ENCODE measurements around the gene KAT2A. TPM values are rescaled to one million over a fixed set of nuclear protein-coding genes. Genes with fewer than 3 reads are reported as not detected.

The KAT2A gene
- total RNA-seq, 1 donor from 2014 or later = 86.2 TPM

DNA sequence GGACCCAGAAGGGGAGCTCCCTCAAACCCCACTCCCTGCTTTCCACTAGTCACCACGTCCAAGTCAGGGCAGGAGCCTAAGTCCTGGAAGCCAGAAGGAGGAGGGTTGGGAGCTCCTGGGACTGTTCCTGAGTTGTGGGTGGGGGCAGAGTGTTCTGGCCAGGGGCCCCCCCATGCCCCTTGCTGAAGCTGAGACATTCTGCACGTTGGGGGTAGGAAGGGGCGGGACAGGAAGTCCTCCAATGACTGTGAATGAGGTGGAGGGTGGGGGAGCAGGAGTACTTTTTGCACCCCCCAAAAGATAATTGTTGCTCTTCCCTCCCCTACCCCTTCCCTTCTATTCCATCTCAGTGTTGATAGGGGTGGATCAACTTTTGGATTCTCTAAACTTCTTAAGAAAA lies 49.4 kb downstream of the KAT2A start:
- TF ChIP-seq, protein P1, sequence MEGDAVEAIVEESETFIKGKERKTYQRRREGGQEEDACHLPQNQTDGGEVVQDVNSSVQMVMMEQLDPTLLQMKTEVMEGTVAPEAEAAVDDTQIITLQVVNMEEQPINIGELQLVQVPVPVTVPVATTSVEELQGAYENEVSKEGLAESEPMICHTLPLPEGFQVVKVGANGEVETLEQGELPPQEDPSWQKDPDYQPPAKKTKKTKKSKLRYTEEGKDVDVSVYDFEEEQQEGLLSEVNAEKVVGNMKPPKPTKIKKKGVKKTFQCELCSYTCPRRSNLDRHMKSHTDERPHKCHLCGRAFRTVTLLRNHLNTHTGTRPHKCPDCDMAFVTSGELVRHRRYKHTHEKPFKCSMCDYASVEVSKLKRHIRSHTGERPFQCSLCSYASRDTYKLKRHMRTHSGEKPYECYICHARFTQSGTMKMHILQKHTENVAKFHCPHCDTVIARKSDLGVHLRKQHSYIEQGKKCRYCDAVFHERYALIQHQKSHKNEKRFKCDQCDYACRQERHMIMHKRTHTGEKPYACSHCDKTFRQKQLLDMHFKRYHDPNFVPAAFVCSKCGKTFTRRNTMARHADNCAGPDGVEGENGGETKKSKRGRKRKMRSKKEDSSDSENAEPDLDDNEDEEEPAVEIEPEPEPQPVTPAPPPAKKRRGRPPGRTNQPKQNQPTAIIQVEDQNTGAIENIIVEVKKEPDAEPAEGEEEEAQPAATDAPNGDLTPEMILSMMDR (IDR thresholded peaks at IDR 0.05; ENCODE audit: unreplicated experiment) = no peak

DNA sequence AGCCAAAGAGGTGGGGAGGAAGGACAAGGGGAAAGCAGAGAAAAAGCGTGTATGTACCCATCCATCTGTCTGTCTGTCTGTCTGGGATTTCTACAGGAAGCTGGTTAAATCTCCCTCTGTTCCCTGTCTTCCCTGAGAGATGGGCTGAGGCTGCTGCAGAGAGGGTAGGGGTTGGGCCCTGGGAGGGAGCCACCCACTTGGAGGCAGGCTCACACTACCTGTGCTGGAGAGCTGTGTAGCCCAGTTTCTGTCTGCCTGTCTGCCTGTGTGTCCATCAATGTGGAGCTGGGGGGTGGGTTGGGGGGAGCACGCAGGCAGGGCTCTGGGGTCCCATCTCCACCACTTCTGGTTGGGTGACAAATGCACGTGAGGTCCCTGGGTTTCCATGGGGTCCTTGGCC lies 52.2 kb downstream of the KAT2A start:
- no peak for DNase-seq (ENCODE audit: low spot score in 2 of 2, unreplicated experiment in 2 of 2)
- H3K36me3 Mint-ChIP-seq = no peaks in the 10 kb centered on the region
- no peak overlapping the region for H3K4me3 Mint-ChIP-seq
- no peaks in the 10 kb centered on the region for H3K9me3 Mint-ChIP-seq
- TF ChIP-seq, protein P1 (IDR thresholded peaks at IDR 0.05; ENCODE audit: unreplicated experiment) = no peak
- peaks cover 10% of the 10 kb centered on the region for H3K4me1 Mint-ChIP-seq
- no peak overlapping the region for H3K27ac Mint-ChIP-seq
- H3K27me3 Mint-ChIP-seq (ENCODE audit: low read depth) = peaks cover 36% of the 10 kb centered on the region

More for the DNA sequence above, 49.4 kb downstream of the KAT2A start:
- H3K9me3 Mint-ChIP-seq = no peaks in the 10 kb centered on the region
- H3K4me3 Mint-ChIP-seq = peak overlapping the region; percentile 43
- no peaks in the 10 kb centered on the region for H3K36me3 Mint-ChIP-seq
- H3K27ac Mint-ChIP-seq = no peak overlapping the region
- H3K27me3 Mint-ChIP-seq (ENCODE audit: low read depth) = peaks cover 45% of the 10 kb centered on the region
- peaks cover 10% of the 10 kb centered on the region for H3K4me1 Mint-ChIP-seq
- no peak for DNase-seq (ENCODE audit: low spot score in 2 of 2, unreplicated experiment in 2 of 2)

DNA sequence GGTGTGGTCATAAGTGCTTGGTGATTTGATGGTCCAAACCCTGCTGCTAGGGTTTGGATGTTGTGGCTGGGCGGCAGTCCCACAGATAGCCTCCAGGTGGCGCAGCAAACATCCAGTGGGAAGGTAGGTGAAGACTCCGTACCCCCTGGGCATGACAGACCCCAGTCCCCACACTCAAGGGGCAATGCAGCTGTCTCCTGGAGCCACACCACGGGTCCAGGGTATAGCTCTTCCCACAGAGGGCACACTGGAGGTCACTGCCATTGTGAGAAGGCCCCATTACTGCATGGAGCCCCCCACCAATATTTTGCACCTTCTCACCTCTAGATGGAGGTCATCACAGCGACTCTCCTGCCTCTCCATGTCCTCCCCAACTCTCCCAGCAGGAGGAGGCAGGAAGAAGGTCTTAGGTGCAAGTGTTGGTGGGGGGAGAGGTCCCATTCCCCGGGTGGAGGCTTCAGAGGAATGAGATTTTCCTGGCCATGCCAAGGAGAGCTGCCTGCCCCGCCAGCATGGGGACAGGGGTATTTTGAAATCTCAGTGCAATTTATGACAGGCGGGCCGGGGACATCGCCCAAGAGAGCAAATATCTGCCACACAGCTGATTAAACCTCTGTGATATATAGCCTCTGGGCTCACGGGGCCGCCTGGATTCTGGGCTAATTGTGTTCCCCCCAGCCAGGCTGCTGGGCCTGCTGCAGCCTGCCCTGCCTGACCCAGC lies 53.6 kb downstream of the KAT2A start:
- Mint-ChIP-seq H3K4me3 (no peak overlapping the region), H3K4me1 (peaks cover 10% of the 10 kb centered on the region), H3K9me3 (no peaks in the 10 kb centered on the region), H3K36me3 (no peaks in the 10 kb centered on the region), H3K27ac (no peak overlapping the region), H3K27me3 (ENCODE audit: low read depth) (peaks cover 23% of the 10 kb centered on the region)
- DNase-seq (ENCODE audit: low spot score in 2 of 2, unreplicated experiment in 2 of 2) = peak in 1 of 2 experiments; percentile 84
- TF ChIP-seq, protein P1 (IDR thresholded peaks at IDR 0.05; ENCODE audit: unreplicated experiment) = peak; percentile 95

DNA sequence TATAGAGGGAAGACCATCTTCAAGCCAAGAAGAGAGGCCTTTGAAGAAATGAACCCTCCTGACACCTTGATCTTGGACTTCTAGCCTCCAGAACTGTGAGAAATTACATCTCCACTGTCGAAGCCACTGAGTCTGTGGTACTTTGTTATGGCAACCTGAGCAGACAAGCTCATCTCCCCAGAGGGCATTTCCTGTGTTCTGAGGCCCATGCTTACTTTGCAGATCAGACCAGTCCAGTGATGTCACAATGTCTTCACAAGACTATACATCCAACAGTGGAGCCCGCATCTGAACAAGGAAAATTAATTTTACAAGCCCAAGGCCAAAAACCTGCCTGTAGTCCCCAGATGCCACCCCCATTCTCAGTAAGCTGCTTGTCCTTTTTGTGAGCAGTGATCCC lies 56.0 kb downstream of the KAT2A start:
- H3K27me3 Mint-ChIP-seq (ENCODE audit: low read depth) = peaks cover 3% of the 10 kb centered on the region
- no peaks in the 10 kb centered on the region for H3K9me3 Mint-ChIP-seq
- no peak overlapping the region for H3K4me3 Mint-ChIP-seq
- TF ChIP-seq, protein P1 (IDR thresholded peaks at IDR 0.05; ENCODE audit: unreplicated experiment) = no peak
- H3K36me3 Mint-ChIP-seq = no peaks in the 10 kb centered on the region
- no peak overlapping the region for H3K27ac Mint-ChIP-seq
- peaks cover 10% of the 10 kb centered on the region for H3K4me1 Mint-ChIP-seq
- no peak for DNase-seq (ENCODE audit: low spot score in 2 of 2, unreplicated experiment in 2 of 2)

Other genes with a start within 250 kb of the KAT2A start
- 126 to 133 TPM (median 130 TPM) in 3 replicates for gene ACLY, start 202.4 kb downstream of the KAT2A start, total RNA-seq
- 1.3 to 2.1 TPM (median 1.7 TPM) in 3 replicates for gene ODAD4, start 190.8 kb downstream of the KAT2A start, total RNA-seq
- gene CNP, start 154.6 kb downstream of the KAT2A start, total RNA-seq = 67.6 to 70.2 TPM (median 68.1 TPM) in 3 replicates
- gene DNAJC7, start 103.9 kb downstream of the KAT2A start, total RNA-seq = 97.2 to 103 TPM (median 97.7 TPM) in 3 replicates
- gene NKIRAS2, start 101.3 kb downstream of the KAT2A start, total RNA-seq = 47.2 to 49.6 TPM (median 48.1 TPM) in 3 replicates
- gene C17orf113, start 70.8 kb downstream of the KAT2A start, total RNA-seq = 4.1 to 5.1 TPM (median 4.4 TPM) in 3 replicates
- gene ZNF385C, start 22.9 kb downstream of the KAT2A start, total RNA-seq = 2.2 to 2.9 TPM (median 2.5 TPM) in 3 replicates
- gene DHX58, start 8.7 kb downstream of the KAT2A start, total RNA-seq = 10.5 to 11.6 TPM (median 11.3 TPM) in 3 replicates
- 0.18 TPM in 1 of 3 replicates, not detected in the others for gene HSPB9, start 1.4 kb upstream of the KAT2A start, total RNA-seq
- 71.2 to 78.2 TPM (median 73.2 TPM) in 3 replicates for gene RAB5C, start 33.6 kb upstream of the KAT2A start, total RNA-seq
- gene KCNH4, start 59.8 kb upstream of the KAT2A start, total RNA-seq = 0.11 to 0.25 TPM (median 0.18 TPM) in 3 replicates
- not detected in 3 replicates for gene HCRT, start 64.1 kb upstream of the KAT2A start, total RNA-seq
- gene GHDC, start 73.1 kb upstream of the KAT2A start, total RNA-seq = 9.2 to 10.7 TPM (median 10.2 TPM) in 3 replicates
- 47.7 to 52.3 TPM (median 50.6 TPM) in 3 replicates for gene STAT5B, start 155.0 kb upstream of the KAT2A start, total RNA-seq
- 9.5 to 11.7 TPM (median 11.2 TPM) in 3 replicates for gene STAT5A, start 167.1 kb upstream of the KAT2A start, total RNA-seq